ENCODE results near the gene ATP6V1B1.

The ATP6V1B1 gene

GRCh38 chr2:70932631-70933230 is 3.0 kb upstream of the ATP6V1B1 start:
- no peak for TF ChIP-seq CEBPB (IDR thresholded peaks at IDR 0.05)
- TF ChIP-seq ZBTB7A (IDR thresholded peaks at IDR 0.05; ENCODE audit: low read depth) = no peak
- TF ChIP-seq YY1 (IDR thresholded peaks at IDR 0.05; ENCODE audit: low read depth) = no peak
- TF ChIP-seq TAF1 (IDR thresholded peaks at IDR 0.05; ENCODE audit: low read depth) = no peak

- no peak for TF ChIP-seq USF1 (IDR thresholded peaks at IDR 0.05)
- TF ChIP-seq TAF1 (IDR thresholded peaks at IDR 0.05; ENCODE audit: low read depth) = no peak
- no peak for TF ChIP-seq TCF12 (IDR thresholded peaks at IDR 0.05; ENCODE audit: low read depth)
- no peak for TF ChIP-seq EGR1 (IDR thresholded peaks at IDR 0.05)
These were observed 719 bp upstream of the ATP6V1B1 start for GRCh38 chr2:70934981-70935380.

- TF ChIP-seq EP300 (IDR thresholded peaks at IDR 0.05; ENCODE audit: borderline replicate concordance) = no peak
- no peak for TF ChIP-seq RAD21 (IDR thresholded peaks at IDR 0.05; ENCODE audit: low read depth)
- TF ChIP-seq TAF1 (IDR thresholded peaks at IDR 0.05; ENCODE audit: low read depth) = no peak
- TF ChIP-seq TEAD4 (IDR thresholded peaks at IDR 0.05) = no peak
- no peak for TF ChIP-seq CEBPB (IDR thresholded peaks at IDR 0.05)
- TF ChIP-seq TCF12 (IDR thresholded peaks at IDR 0.05; ENCODE audit: low read depth) = no peak
- TF ChIP-seq, protein P1, sequence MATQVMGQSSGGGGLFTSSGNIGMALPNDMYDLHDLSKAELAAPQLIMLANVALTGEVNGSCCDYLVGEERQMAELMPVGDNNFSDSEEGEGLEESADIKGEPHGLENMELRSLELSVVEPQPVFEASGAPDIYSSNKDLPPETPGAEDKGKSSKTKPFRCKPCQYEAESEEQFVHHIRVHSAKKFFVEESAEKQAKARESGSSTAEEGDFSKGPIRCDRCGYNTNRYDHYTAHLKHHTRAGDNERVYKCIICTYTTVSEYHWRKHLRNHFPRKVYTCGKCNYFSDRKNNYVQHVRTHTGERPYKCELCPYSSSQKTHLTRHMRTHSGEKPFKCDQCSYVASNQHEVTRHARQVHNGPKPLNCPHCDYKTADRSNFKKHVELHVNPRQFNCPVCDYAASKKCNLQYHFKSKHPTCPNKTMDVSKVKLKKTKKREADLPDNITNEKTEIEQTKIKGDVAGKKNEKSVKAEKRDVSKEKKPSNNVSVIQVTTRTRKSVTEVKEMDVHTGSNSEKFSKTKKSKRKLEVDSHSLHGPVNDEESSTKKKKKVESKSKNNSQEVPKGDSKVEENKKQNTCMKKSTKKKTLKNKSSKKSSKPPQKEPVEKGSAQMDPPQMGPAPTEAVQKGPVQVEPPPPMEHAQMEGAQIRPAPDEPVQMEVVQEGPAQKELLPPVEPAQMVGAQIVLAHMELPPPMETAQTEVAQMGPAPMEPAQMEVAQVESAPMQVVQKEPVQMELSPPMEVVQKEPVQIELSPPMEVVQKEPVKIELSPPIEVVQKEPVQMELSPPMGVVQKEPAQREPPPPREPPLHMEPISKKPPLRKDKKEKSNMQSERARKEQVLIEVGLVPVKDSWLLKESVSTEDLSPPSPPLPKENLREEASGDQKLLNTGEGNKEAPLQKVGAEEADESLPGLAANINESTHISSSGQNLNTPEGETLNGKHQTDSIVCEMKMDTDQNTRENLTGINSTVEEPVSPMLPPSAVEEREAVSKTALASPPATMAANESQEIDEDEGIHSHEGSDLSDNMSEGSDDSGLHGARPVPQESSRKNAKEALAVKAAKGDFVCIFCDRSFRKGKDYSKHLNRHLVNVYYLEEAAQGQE (IDR thresholded peaks at IDR 0.05; ENCODE audit: low read depth) = no peak
- no peak for TF ChIP-seq YY1 (IDR thresholded peaks at IDR 0.05; ENCODE audit: low read depth)
- no peak for TF ChIP-seq CREB1 (IDR thresholded peaks at IDR 0.05; ENCODE audit: low read depth)
- TF ChIP-seq EGR1 (IDR thresholded peaks at IDR 0.05) = no peak
- TF ChIP-seq FOXM1 (IDR thresholded peaks at IDR 0.05; ENCODE audit: borderline replicate concordance, low read depth) = no peak
- TF ChIP-seq, protein P2, sequence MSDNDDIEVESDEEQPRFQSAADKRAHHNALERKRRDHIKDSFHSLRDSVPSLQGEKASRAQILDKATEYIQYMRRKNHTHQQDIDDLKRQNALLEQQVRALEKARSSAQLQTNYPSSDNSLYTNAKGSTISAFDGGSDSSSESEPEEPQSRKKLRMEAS (IDR thresholded peaks at IDR 0.05) = no peak
- no peak for TF ChIP-seq NFIC (IDR thresholded peaks at IDR 0.05)
- no peak for TF ChIP-seq USF1 (IDR thresholded peaks at IDR 0.05)
- TF ChIP-seq ZBTB7A (IDR thresholded peaks at IDR 0.05; ENCODE audit: low read depth) = no peak
These were observed 672 bp downstream of the ATP6V1B1 start for GRCh38 chr2:70936165-70936978.

- TF ChIP-seq TEAD4 (IDR thresholded peaks at IDR 0.05) = peak; percentile 36; the same call in 1 of the 2 replicates
- TF ChIP-seq EP300 (IDR thresholded peaks at IDR 0.05; ENCODE audit: borderline replicate concordance) = no peak
- TF ChIP-seq, protein P1 (IDR thresholded peaks at IDR 0.05; ENCODE audit: low read depth) = no peak
These were observed 1.5 kb downstream of the ATP6V1B1 start for GRCh38 chr2:70936979-70937811.

GRCh38 chr2:70937866-70938585 is 2.3 kb downstream of the ATP6V1B1 start:
- TF ChIP-seq, protein P1 (IDR thresholded peaks at IDR 0.05; ENCODE audit: low read depth) = no peak
- no peak for TF ChIP-seq EP300 (IDR thresholded peaks at IDR 0.05; ENCODE audit: borderline replicate concordance)
- TF ChIP-seq TCF12 (IDR thresholded peaks at IDR 0.05; ENCODE audit: low read depth) = no peak
- TF ChIP-seq TEAD4 (IDR thresholded peaks at IDR 0.05) = no peak
- no peak for TF ChIP-seq USF1 (IDR thresholded peaks at IDR 0.05)
- TF ChIP-seq EGR1 (IDR thresholded peaks at IDR 0.05) = no peak
- TF ChIP-seq RAD21 (IDR thresholded peaks at IDR 0.05; ENCODE audit: low read depth) = no peak
- no peak for TF ChIP-seq NFIC (IDR thresholded peaks at IDR 0.05)
- TF ChIP-seq, protein P2 (IDR thresholded peaks at IDR 0.05) = no peak
- TF ChIP-seq TAF1 (IDR thresholded peaks at IDR 0.05; ENCODE audit: low read depth) = no peak
- TF ChIP-seq ZBTB7A (IDR thresholded peaks at IDR 0.05; ENCODE audit: low read depth) = no peak
- no peak for TF ChIP-seq FOXM1 (IDR thresholded peaks at IDR 0.05; ENCODE audit: borderline replicate concordance, low read depth)
- no peak for TF ChIP-seq CEBPB (IDR thresholded peaks at IDR 0.05)
- TF ChIP-seq YY1 (IDR thresholded peaks at IDR 0.05; ENCODE audit: low read depth) = no peak
- TF ChIP-seq CREB1 (IDR thresholded peaks at IDR 0.05; ENCODE audit: low read depth) = no peak
